ENCODE data around the gene DDB1.
A peak's percentile ranks its signal among the peaks of the same experiment; 100 is the strongest.

The DDB1 gene

DNA sequence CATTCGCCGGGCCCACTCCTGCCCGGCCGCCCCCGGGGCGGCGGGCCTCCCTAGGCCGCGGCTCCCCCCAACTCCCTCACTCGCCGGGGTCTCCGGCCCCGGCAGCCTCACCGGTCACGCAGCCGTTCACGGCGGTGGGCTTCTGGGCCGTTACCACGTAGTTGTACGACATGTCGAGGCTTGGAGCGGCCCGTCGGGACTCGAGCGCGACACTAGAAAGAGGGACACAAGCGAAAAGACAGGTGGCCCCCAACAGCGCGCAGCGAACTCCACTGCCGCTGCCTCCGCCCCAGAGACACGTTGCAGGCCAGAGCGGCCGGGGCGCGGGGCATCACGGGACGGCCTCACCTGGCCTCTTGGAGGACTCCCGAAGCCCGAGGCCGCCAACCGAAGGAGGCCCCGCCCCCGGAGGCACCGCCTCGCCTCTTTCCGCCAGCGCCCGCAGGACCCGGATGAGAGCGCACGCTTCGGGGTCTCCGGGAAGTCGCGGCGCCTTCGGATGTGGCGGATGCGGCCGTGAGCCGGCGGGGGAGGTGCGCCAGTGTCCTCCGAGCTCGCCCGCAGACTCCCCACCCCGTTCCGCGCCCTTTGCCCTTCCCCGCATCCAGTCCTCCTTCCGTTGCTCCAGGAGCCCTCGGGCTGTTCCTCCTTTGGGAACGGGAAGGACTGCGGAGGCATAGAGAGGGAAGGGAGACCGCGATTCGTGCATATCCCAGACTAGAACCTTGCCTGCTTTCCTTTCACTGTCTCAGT, at the start of gene DDB1, which contains the start of gene TKFC:
DDB1 (minus strand) TSS at position 309 of the 753 bp plus-strand sequence; CDS start at position 172, 137 bp downstream.
TKFC (plus strand) TSS at position 432 of the 753 bp plus-strand sequence. CDS start 1,501 bp downstream, outside the sequence.
- DNase-seq = peak; percentile 87 to 99

DNA sequence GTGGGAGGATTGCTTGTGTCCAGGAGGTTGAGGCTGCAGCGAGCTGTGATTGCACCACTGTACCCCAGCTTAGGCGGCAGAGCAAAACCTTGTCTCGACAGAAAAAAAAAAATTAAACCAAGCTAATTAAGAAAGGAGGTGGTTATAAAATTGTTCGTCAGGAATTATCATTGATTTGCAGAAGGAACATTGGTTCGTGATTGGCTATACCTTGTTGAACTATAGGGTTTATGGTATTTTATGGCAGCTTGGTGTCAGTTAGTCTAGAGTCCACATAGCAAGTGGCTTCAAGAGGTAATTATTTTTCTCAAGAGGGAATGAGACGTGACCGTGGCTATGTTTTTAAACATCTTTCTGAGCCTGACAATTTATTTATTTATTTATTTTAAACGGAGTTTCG, 48.0 kb upstream of the DDB1 start:
- no peak for DNase-seq

DNA sequence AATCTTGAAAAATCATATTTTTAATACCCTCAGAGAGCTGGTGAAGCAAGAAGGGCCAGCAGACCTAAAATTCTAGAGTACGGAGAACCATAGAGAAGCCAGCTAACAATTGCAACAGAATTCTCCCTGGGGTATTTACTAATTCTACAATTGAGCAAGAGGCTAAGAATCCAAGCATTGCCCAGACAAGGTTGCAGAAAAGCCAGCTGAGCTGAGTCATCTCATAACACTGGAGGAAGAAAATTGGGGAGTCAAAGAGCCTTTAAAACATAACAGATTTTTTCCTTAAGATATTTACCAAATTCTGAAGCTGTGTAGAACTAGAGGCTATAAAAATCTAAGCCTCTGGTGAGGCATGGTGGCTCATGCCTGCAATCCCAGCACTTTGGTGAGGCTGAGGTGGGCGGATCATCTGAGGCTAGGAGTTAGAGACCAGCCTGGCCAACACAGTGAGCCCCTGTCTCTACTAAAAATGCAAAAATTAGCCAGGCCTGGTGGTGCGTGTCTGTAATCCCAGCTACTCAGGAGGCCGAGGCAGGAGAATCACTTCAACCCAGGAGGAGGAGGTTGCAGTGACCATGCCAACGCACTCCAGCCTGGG, 45.9 kb upstream of the DDB1 start:
- no peak for DNase-seq

DNA sequence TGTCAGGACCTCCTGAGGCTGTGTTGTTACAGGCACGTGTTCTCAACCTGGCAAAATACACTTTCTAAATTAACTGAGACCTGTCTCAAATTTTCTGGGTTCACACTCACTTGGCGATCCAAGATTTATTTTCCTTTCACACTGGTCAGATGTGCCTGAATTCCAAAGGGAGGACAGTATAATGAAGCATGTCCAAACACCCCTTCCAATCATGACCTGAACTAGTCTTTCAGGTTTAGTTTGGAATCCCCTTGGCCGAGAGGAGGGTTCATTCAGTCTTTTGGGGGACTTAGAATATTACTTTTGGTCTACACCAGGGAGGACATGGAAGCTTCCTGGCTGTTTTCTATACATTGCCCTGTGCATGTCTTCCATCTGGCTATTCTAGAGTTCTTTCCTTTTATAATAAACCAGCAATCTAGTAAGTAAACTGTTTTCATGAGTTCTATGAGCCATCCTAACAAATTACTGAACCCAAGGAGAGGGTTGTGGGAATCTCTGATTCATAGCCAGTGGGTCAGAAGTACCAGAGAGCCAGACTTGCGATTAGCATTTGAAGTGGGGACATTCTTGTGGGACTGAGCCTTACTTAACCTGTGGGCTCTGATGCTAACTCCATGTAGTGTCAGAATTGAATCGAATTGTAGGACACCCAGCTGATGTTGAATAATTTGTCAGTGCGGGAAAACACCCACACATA, 44.7 kb upstream of the DDB1 start:
- DNase-seq = no peak

DNA sequence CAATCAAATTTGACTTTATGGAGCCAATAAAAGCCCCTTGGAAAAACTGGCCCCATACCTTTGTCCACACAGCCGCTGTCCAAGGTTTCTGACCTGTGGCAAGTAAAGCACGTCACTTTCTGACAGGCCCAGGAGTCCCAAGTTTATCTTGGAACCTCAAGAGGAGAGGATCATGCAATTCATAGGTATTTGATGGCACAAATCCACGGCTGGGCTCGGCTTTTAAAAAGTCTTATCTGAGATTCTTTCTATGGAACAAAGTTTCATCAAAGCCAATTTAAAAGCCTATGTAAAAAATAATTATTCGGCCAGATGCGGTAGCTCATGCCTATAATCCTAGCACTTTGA, 42.8 kb upstream of the DDB1 start:
- no peak for DNase-seq

DNA sequence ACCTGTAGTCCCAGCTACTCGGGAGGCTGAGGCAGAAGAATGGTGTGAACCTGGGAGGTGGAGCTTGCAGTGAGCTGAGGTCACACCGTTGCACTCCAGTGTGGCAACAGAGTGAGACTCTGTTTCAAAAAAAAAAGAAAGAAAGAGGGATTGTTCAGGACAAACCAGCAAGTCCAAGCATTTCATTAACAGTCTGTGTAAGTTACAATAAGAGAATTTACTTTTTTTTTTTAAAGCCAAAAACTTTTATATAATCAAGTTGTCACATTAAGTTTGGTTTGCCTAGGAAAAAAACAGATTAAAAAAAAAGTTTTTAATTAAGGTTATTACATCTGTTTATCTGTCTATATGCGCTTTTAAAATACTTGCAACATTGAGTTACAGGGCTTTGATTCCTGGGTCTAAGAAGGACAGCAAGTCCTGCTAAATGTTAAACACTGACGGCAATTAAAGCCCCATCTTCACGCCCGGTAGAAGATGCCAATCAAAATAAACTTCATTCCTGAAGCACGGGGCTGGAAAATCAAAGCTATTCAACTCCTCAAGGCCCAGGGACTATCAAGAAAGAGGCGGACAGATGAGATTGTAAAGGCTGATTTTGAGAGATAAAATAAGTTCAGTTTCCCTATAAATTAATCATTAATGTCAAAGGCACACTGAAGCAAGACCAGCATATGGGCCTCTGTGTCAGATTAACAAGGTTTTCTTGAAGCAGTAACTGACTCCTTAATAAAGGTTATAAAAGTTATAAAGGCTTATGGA, 39.9 kb upstream of the DDB1 start:
- no peak for DNase-seq

DNA sequence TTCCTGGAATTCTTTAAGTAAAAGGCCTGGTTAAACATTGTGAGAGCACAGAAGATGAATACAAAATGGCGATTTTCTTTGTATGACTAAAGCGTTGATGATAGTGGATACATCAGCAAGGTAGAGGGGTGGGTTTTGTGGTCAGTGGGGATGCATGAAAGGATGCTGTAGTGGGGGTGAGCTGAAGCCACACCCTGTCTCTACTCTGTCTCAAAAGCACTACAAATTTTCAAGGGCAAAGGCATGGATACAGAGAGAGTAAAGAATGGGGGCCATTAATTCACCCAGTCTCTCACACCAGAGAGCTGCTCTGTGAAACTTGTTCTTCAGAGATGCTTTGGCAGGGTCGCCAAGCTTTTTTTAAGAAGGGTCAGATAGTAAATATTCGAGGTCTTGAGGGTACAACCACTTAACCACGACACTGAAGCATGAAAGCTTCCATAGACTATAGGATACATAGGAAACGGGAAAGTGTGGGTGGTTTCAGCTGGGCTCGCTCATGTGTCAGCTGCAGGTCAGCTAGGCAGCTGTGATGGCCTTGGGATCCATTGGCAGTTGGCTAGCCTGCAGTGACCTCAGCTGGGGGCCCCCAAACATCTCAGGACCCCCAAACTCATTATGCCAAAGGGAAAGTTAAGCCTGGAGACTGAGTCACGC, 37.6 kb upstream of the DDB1 start:
- DNase-seq = no peak

DNA sequence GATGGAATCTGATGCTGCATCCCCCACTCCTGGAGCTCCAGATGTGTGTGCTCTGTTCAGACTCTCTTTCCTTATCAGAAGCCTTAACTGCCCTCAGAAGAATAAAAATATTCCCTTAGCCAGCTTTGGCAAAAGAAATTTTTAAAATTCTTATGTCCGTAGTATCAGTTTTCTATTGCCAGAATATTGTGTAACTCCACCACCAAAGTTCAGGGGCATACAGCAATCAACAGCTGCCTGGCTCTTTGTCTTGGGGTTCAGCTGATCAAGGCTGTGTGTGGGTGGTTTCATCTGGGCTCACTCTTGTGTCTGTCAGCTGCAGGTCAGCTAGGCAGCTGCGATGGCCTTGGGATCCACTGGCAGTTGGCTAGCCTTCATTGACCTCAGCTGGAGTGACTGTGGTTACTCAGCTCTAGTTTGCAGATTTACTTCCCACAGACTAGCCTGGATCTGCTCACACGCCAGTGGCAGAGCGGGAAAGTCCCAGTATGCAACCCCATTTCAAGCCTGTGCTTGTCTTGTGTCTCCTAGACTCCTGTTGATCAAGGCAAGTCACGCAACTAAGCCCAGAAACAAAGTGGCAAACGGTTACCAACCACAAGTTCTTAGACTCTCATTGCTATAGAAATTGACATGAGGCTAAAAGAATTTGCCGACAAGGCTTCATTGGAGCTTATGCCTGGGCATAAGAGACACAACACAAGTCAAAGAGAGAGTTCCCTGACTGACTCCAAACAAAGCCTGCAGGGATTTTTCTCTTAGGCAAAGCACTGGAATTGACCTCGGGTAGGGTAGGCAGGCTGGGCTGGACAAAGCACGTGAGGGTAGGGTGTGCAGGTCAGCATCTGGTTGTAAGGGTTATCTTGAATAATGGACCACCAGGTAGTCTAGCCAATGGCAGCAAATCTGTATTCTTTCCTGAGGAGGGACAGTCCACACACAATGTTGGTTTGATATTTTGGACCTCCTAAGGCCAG, 36.8 kb upstream of the DDB1 start:
- DNase-seq = no peak

DNA sequence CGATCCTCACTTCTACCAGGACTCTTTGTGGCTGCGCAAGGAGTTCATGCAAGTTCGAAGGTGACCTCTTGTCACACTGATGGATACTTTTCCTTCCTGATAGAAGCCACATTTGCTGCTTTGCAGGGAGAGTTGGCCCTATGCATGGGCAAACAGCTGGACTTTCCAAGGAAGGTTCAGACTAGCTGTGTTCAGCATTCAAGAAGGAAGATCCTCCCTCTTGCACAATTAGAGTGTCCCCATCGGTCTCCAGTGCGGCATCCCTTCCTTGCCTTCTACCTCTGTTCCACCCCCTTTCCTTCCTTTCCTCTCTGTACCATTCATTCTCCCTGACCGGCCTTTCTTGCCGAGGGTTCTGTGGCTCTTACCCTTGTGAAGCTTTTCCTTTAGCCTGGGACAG, 35.7 kb upstream of the DDB1 start:
- DNase-seq = no peak

DNA sequence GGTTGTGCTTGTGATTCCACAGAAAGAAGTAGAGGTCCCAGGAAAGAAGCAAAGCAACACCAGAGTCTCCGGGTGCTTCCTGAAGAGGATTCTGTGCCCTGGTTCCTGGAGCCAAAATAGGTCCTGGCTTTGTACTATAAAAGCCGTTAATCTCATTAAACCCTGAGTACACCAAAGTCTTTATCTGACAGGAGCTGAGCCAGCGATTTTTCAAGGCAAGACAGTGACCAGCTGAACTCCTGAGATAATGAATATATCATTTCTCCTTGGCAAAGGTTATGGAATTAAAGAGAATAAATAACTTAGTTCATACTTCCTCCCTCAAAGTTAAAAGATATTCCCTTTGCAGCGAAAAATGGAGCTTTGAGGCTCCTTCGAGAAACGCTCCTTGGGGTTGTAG, 34.5 kb upstream of the DDB1 start:
- no peak for DNase-seq

DNA sequence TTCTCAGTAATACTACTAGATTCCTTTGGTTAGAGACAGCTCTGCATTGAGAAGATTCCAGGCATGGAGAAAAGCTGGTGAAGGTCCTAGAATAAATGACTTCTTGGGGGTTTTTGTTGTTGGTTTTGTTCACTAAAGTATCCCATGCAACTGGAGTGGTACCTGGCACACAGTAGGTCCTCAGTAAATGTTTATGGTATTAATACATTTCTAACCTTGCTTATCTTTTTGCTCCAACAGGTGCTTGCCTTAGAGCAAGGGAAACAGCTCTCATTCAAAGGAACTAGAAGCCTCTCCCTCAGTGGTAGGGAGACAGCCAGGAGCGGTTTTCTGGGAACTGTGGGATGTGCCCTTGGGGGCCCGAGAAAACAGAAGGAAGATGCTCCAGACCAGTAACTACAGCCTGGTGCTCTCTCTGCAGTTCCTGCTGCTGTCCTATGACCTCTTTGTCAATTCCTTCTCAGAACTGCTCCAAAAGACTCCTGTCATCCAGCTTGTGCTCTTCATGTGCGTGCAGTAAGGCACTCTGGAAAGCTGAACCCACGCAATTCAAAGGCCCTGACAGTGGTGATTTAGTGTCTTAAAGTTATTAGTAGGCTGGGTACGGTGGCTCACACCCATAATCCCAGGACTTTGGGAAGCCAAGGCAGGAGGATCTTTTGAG, 31.2 kb upstream of the DDB1 start:
- no peak for DNase-seq

DNA sequence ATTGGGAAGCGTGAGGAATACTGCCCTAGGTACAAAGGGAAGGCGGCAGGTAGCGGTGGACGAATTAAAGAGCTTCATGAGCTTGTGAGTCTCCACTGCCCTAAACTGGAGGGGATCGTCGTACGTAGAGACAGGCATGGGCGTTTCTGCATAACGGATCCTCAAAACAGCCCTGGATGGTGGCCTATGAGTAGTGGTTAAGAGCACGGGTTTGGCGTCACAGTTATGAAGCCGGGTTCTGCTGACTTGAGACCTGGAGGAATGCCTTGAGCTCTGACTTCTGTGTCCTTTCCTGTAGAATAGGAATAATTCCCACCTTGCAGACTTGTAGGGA, 29.6 kb upstream of the DDB1 start:
- DNase-seq = peak; percentile 65 to 67

DNA sequence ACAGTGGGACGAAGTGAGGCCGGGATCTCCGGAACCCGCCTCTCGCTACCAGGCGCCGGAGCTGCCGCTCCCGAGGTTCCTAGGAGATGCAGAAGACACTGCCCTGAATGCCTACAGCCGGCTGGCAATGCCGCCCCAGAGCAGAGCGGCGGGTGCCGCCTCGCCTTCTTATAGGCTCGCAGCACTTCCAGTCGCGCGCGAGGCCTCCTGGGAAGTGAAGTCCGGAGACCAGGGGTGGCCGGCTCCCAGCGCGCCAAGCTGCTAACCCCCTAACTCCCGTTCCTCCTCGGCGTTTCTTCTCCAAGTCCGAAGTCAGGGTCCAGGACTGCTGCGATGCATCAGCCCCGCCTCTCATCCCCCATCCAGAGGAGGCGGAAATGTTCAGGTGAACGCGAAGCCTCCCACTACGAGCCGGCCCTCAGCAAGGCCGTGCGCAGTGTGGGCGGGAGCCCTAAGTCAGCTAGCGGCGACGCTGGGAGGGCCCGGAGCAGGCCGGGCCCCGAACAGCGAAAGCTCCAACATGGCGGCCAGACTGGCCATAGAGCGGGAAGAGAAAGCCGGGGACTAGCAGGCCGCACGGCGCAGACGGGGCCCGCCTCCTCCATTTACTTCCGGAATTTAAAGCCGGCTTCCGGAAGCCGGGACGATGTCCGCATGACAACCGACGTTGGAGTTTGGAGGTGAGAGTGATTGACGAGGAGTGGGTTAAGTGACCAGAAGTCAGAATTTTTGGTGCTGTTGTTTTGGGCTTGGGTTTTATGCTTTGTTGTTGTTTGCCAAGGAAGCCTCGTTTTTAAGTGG, 29.0 kb upstream of the DDB1 start, which contains the start of the genes CYB561A3 and TMEM138:
CYB561A3 (minus strand) TSS at position 142 of the 801 bp plus-strand sequence. CDS start 5,169 bp downstream, outside the sequence.
TMEM138 (plus strand) TSS at position 634 of the 801 bp plus-strand sequence. CDS start 2,017 bp downstream, outside the sequence.
- DNase-seq = peak; percentile 98

DNA sequence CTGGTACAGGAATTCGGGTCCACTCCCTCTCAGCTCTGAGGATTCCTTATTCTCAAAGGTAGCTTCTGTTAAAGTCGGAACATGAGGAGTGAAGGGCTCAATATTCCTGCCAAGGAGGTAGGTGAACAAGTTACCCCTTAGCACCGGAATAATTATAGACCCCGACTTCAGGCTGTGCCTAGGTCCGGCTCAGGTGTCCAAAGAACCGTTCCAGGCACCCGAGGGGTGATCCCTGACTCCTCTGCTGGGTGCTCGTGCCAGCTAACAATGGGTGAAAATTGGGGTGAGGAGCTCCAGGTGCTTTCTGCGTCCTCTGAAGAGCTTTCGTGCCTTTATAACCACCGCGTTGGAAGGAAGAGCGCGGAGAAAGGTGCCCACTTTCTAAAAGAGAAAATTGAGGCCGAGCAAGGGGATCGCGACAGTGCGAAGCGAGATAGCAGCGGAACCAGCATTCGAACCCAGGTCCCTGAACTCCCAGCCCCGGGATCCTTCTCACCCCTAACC, 28.4 kb upstream of the DDB1 start:
- DNase-seq = peak in 1 of 2 experiments; percentile 57

DNA sequence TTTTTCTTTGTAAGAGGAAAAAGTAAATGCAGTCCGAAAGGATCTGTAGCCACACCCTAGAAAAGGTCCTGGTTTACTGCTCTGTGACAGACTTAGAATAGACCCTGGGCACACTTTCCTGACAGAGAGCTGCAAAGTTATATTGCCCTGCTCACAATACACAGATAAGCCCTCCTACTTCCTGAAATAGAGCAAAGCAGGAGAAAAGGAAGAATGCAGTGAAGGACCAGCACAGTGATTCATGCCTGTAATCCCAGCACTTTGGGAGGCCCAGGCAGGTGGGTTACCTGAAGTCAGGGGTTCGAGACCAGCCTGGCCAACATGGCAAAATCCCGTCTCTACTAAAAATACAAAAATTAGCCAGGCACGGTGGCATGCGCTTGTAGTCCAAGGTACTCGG, 26.6 kb upstream of the DDB1 start:
- no peak for DNase-seq

DNA sequence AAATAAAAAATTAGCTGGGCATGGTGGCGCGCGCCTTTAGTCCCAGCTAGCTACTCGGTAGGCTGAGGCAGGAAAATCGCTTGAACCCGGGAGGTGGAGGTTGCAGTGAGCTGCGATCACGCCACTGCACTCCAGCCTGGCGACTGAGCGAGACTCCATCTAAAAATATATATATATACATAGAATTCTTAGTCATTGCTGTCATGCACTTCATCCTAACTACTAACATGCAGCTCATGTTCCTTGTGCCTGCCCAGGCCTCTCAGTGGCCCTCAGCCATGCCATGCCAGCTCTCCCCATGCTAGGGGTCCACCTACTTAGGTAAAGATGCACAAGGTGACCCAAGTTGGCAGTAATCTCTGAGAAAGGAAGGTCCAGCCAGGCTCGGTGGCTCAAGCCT, 25.7 kb upstream of the DDB1 start:
- DNase-seq = no peak

DNA sequence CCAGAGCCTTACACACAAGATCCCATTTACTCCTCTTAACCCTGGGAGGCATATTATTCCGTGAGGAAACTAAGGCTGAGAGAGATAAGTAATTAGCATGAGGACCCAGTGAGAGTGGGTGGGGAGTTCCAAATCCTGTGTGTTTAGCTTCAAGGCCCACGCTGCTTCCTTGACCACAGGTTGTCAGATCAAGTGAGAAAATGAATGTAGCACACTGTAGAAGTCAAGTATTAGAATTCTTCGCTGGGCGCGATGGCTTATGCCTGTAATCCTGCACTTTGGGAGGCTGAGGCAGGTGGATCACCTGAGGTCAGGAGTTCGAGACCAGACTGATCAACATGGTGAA, 25.0 kb upstream of the DDB1 start:
- DNase-seq = no peak

DNA sequence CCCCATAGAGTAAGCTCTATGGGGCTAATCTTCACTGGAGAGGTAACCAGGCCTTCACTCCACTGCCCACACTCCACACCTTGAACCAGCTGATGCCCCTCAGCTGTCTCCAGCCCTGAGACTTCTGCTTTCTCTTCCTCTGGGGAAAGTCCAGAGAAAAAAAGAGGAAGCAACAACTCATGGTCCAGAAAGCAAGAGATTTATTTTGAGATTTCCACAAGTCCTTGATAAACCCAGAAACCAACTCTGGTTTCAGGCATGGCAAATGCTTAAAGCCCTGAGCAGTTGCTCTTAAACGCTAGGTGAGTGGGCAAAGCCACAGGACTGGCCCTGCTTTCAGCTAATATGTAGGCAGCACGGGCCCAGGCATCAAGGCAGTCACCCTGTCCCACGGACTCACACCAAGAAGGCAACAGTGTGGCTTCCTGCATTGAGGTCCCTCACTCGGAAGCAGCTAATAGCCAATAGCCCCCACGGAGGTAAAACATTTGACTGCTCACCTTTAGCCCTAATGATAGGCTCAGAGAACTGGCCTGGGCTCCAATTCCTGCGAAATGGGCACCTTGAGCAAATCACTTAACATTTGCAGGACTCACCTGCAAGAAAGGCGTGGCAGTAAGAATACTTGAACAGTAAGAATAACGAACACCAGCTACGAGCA, 24.5 kb upstream of the DDB1 start:
- DNase-seq = no peak

DNA sequence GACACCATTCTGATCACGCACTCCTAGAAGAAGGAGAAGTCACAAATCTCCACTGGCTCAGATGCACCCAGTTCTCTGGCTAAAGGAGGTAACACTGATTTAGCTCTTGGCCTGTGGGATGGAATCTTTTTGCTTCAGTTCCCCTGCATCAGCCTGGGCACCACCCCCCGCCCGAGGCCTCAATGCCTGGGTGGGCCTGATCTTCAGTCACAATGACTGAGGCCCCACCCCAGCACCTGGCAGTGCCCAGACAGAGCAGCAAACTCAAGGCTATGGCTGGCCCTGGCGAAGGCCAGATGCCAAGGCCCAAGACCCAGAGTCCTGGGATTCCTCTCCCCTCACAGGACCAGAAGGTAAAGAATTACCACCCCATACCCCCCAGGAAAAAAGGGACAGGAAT, 23.8 kb upstream of the DDB1 start:
- DNase-seq = no peak

All from NCI-H526 (cell line).